Breast epithelium (tissue), 3 donors: Measurements from ENCODE around the gene CDK19.

Experiments
- POLR2A ChIP-seq: fragments of 450-650 bp; IDR thresholded peaks from one replicate; pipeline ENCODE4 v1.6.1; 2016; ENCODE audit warnings: antibody characterized with exemption, mild to moderate bottlenecking, moderate library complexity
- POLR2AphosphoS5 ChIP-seq, 3 donors: sonication (generic); formaldehyde crosslinking; IDR thresholded peaks; one replicate each; pipeline ENCODE4 v1.6.1; 2017; ENCODE audit warnings: antibody characterized with exemption in 3 of 3
- TF ChIP-seq, protein P1 (sequence below), 3 donors: fragments of 450-650 bp; IDR thresholded peaks; one replicate each; pipeline ENCODE4 v1.5.1; 2016 to 2017; ENCODE audit warnings: antibody characterized with exemption in 3 of 3, mild to moderate bottlenecking in 3 of 3, moderate library complexity in 3 of 3

DNA sequence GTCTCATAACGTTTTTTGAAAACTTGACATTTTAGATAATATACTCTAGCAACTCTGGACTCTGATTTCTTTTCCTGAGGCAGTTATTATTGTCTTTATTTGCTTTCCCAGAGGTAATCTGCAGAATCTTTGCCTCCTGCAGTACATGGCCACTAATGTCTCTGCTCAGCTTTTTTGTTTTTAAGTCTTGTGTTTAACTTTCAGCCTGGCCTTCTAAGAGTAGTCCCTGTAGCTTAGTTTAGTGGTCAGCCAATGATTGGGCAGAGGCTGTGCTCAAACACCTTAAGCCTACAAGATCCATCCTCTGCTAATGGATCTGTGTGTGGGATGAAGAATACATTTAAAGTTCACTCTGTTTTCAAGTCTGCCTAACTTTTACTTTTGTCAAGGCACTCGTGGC lies 241.7 kb downstream of the CDK19 start:
- no peak for TF ChIP-seq POLR2AphosphoS5 (IDR thresholded peaks at IDR 0.05)
- TF ChIP-seq, protein P1, sequence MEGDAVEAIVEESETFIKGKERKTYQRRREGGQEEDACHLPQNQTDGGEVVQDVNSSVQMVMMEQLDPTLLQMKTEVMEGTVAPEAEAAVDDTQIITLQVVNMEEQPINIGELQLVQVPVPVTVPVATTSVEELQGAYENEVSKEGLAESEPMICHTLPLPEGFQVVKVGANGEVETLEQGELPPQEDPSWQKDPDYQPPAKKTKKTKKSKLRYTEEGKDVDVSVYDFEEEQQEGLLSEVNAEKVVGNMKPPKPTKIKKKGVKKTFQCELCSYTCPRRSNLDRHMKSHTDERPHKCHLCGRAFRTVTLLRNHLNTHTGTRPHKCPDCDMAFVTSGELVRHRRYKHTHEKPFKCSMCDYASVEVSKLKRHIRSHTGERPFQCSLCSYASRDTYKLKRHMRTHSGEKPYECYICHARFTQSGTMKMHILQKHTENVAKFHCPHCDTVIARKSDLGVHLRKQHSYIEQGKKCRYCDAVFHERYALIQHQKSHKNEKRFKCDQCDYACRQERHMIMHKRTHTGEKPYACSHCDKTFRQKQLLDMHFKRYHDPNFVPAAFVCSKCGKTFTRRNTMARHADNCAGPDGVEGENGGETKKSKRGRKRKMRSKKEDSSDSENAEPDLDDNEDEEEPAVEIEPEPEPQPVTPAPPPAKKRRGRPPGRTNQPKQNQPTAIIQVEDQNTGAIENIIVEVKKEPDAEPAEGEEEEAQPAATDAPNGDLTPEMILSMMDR (IDR thresholded peaks at IDR 0.05) = no peak
- no peak for TF ChIP-seq POLR2A
